IMR-90 (cell line): ENCODE data around the gene SNRNP40.

Experiments
- SMC3 ChIP-seq: fragments of 150-350 bp; IDR thresholded peaks from 2 replicates; pipeline ENCODE4 v1.6.1; 2016; ENCODE audit warnings: low read depth, mild to moderate bottlenecking, antibody characterized with exemption, low read length, moderate library complexity
- TF ChIP-seq, protein P1 (sequence below): conservative IDR thresholded peaks from 2 replicates; pipeline ENCODE4 v1.5.1; 2012; ENCODE audit warnings: mild to moderate bottlenecking, low read depth, low read length, improper control_type of control experiment

DNA sequence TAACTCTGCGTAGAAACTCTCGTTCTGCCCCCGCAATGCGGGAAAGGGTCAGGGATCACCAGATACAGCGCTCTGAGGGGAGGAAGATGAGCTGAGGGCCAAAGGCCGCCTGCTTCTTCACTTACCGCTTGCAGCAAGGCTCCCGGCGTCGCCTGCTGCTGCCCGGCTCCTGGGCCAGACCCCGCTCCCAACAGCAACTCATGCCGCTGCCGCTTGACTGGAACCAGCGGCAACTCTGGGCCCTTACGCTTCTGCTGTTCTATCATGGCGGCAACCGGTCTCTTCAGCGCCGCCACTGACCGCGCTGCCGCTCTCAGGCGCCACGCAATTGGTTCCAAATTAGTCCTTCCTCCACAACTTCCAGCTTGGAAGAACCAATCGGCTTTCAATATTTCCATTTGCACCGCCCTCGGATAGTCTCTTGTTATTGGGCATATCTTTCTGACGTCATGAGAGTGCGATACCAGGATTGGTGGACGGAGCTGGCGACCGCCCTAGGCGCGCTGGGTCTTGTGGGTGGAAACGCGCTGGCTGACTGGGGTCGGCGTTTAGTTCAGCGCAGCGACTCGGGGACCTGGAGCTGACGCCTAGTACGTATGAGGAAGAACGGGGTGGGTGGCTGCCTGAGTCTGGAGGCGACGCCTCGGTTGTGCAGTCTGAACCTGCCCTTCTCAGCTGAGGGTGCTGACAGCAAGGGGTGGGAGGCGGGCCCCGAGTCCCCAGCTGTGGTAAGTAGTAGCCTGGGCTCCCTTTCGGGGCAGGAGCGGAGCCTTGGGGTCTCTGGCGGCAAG is at the start of gene SNRNP40, which contains the start of gene ZCCHC17:
- TF ChIP-seq SMC3, result no peak
- TF ChIP-seq, protein P1, sequence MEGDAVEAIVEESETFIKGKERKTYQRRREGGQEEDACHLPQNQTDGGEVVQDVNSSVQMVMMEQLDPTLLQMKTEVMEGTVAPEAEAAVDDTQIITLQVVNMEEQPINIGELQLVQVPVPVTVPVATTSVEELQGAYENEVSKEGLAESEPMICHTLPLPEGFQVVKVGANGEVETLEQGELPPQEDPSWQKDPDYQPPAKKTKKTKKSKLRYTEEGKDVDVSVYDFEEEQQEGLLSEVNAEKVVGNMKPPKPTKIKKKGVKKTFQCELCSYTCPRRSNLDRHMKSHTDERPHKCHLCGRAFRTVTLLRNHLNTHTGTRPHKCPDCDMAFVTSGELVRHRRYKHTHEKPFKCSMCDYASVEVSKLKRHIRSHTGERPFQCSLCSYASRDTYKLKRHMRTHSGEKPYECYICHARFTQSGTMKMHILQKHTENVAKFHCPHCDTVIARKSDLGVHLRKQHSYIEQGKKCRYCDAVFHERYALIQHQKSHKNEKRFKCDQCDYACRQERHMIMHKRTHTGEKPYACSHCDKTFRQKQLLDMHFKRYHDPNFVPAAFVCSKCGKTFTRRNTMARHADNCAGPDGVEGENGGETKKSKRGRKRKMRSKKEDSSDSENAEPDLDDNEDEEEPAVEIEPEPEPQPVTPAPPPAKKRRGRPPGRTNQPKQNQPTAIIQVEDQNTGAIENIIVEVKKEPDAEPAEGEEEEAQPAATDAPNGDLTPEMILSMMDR, result no peak
